Loucy (cell line): ENCODE results near the gene TMEM203.

Source experiments
- CTCF ChIP-seq: fragments of 200-600 bp; sonication (generic); conservative IDR thresholded peaks from 2 replicates; pipeline ENCODE4 v1.5.1; 2014; ENCODE audit warnings: mild to moderate bottlenecking, antibody characterized with exemption, low read length
- EZH2phosphoT487 ChIP-seq: fragments of 200-600 bp; IDR thresholded peaks from 2 replicates; pipeline ENCODE4 v1.6.1; 2018; ENCODE audit warnings: antibody characterized with exemption, mild to moderate bottlenecking, moderate library complexity, borderline replicate concordance

- TF ChIP-seq CTCF: no peak
- TF ChIP-seq EZH2phosphoT487: no peak
Observed at GRCh38 chr9:137162505-137163364, 42.7 kb downstream of the TMEM203 start.
